K562 (cell line): Measurements from ENCODE around the gene FMC1. TPM values are rescaled to one million over a fixed set of nuclear protein-coding genes. Genes with fewer than 3 reads are reported as not detected.

Source experiments
- ARID3B ChIP-seq: fragments of 250-450 bp; sonication (Bioruptor Pico); IDR thresholded peaks from 2 replicates; pipeline ENCODE4 v1.4.0; 2020; ENCODE audit warnings: borderline replicate concordance
- CCAR2 ChIP-seq: fragments of 200-400 bp; formaldehyde crosslinking; IDR thresholded peaks from 2 replicates; pipeline ENCODE4 v1.6.1; 2017; ENCODE audit warnings: mild to moderate bottlenecking, low read depth, low read length
- E2F6 ChIP-seq, 2 experiments: IDR thresholded peaks; 2 replicates each; pipeline ENCODE4 v1.6.1; 2011; ENCODE audit warnings: borderline replicate concordance in 1 of 2, control low read depth in 1 of 2, low read depth in 1 of 2, low read length in 1 of 2, mild to moderate bottlenecking in 1 of 2, mixed read lengths in 1 of 2, moderate library complexity in 1 of 2; ENCODE audit not compliant: insufficient read depth in 1 of 2, insufficient read length in 1 of 2, poor library complexity in 1 of 2, severe bottlenecking in 1 of 2; ENCODE audit errors: extremely low read depth in 1 of 2
- E2F8 ChIP-seq: fragments of 450-650 bp; IDR thresholded peaks from 2 replicates; pipeline ENCODE4 v1.7.1; 2018; ENCODE audit warnings: mild to moderate bottlenecking, low read depth; ENCODE audit not compliant: partially characterized antibody
- ILF3 ChIP-seq: fragments of 450-650 bp; IDR thresholded peaks from 2 replicates; pipeline ENCODE4 v1.6.1; 2018; ENCODE audit warnings: antibody characterized with exemption, mild to moderate bottlenecking, moderate library complexity, borderline replicate concordance
- MEF2D ChIP-seq: conservative IDR thresholded peaks from 2 replicates; pipeline ENCODE4 v1.6.1; 2016; ENCODE audit warnings: low read depth, missing genetic modification characterization, missing compliant biosample characterization
- NFYB ChIP-seq: IDR thresholded peaks from 2 replicates; pipeline ENCODE4 v1.6.1; 2011; ENCODE audit warnings: mild to moderate bottlenecking, moderate library complexity; ENCODE audit not compliant: insufficient read length; ENCODE audit errors: extremely low read depth
- NR4A1 ChIP-seq, 2 experiments: fragments of 250-450 bp in 1 of 2; fragments of 450-650 bp in 1 of 2; sonication (Bioruptor Pico) in 1 of 2; IDR thresholded peaks; 2 replicates each; pipeline versions ENCODE4 v1.4.0 to v1.6.1; 2016 to 2020; ENCODE audit warnings: mild to moderate bottlenecking in 2 of 2, missing compliant biosample characterization in 1 of 2, missing genetic modification characterization in 1 of 2, moderate library complexity in 1 of 2
- SMARCC2 ChIP-seq: fragments of 450-650 bp; IDR thresholded peaks from 2 replicates; pipeline ENCODE4 v1.6.1; 2017; ENCODE audit warnings: antibody characterized with exemption, moderate library complexity, mild to moderate bottlenecking, low read depth
- TAF7 ChIP-seq: fragments of 450-650 bp; IDR thresholded peaks from 2 replicates; pipeline ENCODE4 v1.6.1; 2016; ENCODE audit warnings: missing genetic modification characterization, missing compliant biosample characterization
- UBTF ChIP-seq, 2 experiments: IDR thresholded peaks; 2 replicates each; pipeline ENCODE4 v1.6.1; 2012; ENCODE audit warnings: improper control_type of control experiment in 2 of 2, low read depth in 2 of 2, low read length in 2 of 2, borderline replicate concordance in 1 of 2
- ZBTB43 ChIP-seq: sonication (generic); formaldehyde crosslinking; IDR thresholded peaks from 2 replicates; pipeline ENCODE4 v1.8.0; 2023; ENCODE audit warnings: mild to moderate bottlenecking, missing genetic modification reagents
- ZNF143 ChIP-seq: sonication (generic); formaldehyde crosslinking; IDR thresholded peaks from 2 replicates; pipeline ENCODE4 v1.9.0; 2022; ENCODE audit warnings: mild to moderate bottlenecking, missing genetic modification reagents
- ZNF347 ChIP-seq: fragments of 450-650 bp; formaldehyde crosslinking; IDR thresholded peaks from 2 replicates; pipeline ENCODE4 v1.4.0; 2020; ENCODE audit warnings: low read depth, mild to moderate bottlenecking, moderate library complexity
- ZNF583 ChIP-seq: fragments of 250-450 bp; sonication (Bioruptor Pico); IDR thresholded peaks from 2 replicates; pipeline ENCODE4 v1.4.0; 2020
- ZNF695 ChIP-seq: fragments of 450-650 bp; formaldehyde crosslinking; IDR thresholded peaks from 2 replicates; pipeline ENCODE4 v1.4.0; 2020; ENCODE audit warnings: mild to moderate bottlenecking, moderate library complexity
- polyA plus RNA-seq, 8 experiments: library from polyadenylated mRNA; depleted of rRNA in 4 of 8; stranded (reverse) in 5 of 8; unstranded in 3 of 8; fragments of >200 nt; fragmentation: Nextera tagmentation in 2 of 8; fragmentation: Illumina TruSeq in 1 of 8; extraction: Ambion mirVana in 2 of 8; extraction: Trizol in 1 of 8; gene quantifications; 2 replicates each; pipeline versions ENCODE4 v1.2.1 to v1.2.3, GENCODE V29; 2011 to 2014; ENCODE audit warnings: inconsistent platforms in 1 of 8, missing spikeins in 1 of 8
- total RNA-seq, 7 experiments: library from RNA; depleted of rRNA in 6 of 7; stranded (reverse); fragments of >200 nt in 6 of 7; fragmentation: Illumina TruSeq in 2 of 7; extraction: Trizol in 2 of 7; gene quantifications; 2 replicates each; pipeline versions ENCODE4 v1.2.1 to v1.2.3, GENCODE V29; 2011 to 2021; ENCODE audit warnings: low replicate concordance in 1 of 7

Gene FMC1
- total and polyA plus RNA-seq, 9 of the 15 experiments (the other 6 are each of a cell fraction or from before 2014, with no cell fraction given), result 14.0 to 116 (median 29.0) TPM

- peak; percentile 55 for TF ChIP-seq ZBTB43 (CRISPR knock-in tag)
- no peak for TF ChIP-seq ZNF695 (CRISPR knock-in tag)
- TF ChIP-seq ARID3B (CRISPR knock-in tag), result 0 out of 2 replicates have a peak, but pooled peaks have one; percentile 67
- TF ChIP-seq E2F8, result peak; percentile 93
- no peak for TF ChIP-seq ZNF347
- peak; percentile 93 to 95 for TF ChIP-seq UBTF (IDR thresholded peaks at IDR 0.05; ENCODE audit: borderline replicate concordance in 1 of 2, low read depth in 2 of 2, low read length in 2 of 2)
- TF ChIP-seq ZNF583 (CRISPR knock-in tag), result peak; percentile 78
- peak; percentile 62; the same call in 1 of the 2 replicates for TF ChIP-seq TAF7 (tag)
- TF ChIP-seq CCAR2, result no peak
- peak; percentile 79 to 86 for TF ChIP-seq E2F6 (IDR thresholded peaks at IDR 0.05; ENCODE audit: borderline replicate concordance in 1 of 2, extremely low read depth in 1 of 2, insufficient read depth in 1 of 2, insufficient read length in 1 of 2, low read depth in 1 of 2, low read length in 1 of 2, poor library complexity in 1 of 2, severe bottlenecking in 1 of 2)
- peak; percentile 81 for TF ChIP-seq ZNF143 (CRISPR knock-in tag)
- TF ChIP-seq SMARCC2, result no peak
- TF ChIP-seq MEF2D (tag), result peak; percentile 55
- no peak for TF ChIP-seq NFYB
- TF ChIP-seq NR4A1 (CRISPR knock-in tag; IDR thresholded peaks at IDR 0.05), result peak; percentile 93
- TF ChIP-seq NR4A1 (tag; IDR thresholded peaks at IDR 0.05), result peak; percentile 83
- no peak; the same call in 1 of the 2 replicates for TF ChIP-seq ILF3
These were observed 915 bp upstream of the FMC1 start (continued) for GRCh38 chr7:139340037-139340807.
